Non-pigmented ciliary epithelial cell (primary cell): ENCODE data around the gene LSM14B.
"Not testable (repeated sequence)": the region's sequence is repeated elsewhere in the genome, so short reads cannot be mapped to it uniquely, and the experiment has no call there.

Experiments
- DNase-seq: peaks from one replicate; pipeline ENCODE4 v3.0.0-alpha.2; 2010; ENCODE audit warnings: low read depth

LSM14B gene

DNA sequence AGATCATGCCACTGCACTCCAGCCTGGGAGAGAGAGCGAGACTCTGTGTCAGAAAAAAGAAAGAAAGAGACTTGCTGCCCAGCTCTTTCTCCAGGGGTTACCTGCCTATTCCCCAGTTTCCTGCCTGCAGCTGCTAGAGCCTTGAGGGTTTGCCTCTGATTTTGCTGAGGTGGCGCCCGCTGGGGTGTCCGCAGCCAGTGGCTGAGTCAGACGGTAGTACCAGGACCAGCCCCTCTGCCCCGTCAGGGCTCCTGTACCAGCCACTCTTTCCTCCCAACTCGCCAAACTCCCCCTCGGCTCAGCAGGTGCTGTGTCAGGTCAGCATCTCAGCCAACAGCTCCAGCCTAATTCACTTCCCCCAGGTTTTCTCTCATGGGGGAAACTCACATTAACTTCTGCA is 7.4 kb upstream of the LSM14B start:
- DNase-seq = no peak

DNA sequence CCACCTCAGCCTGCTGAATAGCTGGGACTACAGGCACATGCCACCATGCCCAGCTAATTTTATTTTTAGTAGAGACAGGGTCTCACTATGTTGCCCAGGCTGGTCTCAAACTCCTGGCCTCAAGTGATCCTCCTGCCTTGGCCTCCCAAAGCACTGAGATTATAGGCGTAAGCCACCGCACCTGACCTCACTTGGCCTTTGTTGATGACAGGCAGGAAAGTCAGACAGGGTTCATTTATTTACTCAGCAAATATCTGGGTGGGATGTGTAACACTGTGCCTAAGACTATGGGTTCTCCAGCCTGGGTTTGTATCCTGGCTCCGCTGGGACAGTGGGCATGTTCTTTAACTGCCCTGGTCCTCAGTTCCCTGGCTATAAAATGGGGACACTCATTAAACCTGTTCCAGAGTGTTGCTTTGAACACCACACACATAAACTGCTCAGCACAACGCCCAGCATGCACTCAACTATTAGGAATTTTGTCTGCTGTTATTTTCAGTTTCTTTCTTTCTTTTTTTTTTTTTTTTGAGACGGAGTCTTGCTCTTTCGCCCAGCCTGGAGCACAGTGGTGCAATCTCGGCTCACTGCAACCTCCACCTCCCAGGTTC is 6.4 kb upstream of the LSM14B start:
- DNase-seq = not testable (repeated sequence)

DNA sequence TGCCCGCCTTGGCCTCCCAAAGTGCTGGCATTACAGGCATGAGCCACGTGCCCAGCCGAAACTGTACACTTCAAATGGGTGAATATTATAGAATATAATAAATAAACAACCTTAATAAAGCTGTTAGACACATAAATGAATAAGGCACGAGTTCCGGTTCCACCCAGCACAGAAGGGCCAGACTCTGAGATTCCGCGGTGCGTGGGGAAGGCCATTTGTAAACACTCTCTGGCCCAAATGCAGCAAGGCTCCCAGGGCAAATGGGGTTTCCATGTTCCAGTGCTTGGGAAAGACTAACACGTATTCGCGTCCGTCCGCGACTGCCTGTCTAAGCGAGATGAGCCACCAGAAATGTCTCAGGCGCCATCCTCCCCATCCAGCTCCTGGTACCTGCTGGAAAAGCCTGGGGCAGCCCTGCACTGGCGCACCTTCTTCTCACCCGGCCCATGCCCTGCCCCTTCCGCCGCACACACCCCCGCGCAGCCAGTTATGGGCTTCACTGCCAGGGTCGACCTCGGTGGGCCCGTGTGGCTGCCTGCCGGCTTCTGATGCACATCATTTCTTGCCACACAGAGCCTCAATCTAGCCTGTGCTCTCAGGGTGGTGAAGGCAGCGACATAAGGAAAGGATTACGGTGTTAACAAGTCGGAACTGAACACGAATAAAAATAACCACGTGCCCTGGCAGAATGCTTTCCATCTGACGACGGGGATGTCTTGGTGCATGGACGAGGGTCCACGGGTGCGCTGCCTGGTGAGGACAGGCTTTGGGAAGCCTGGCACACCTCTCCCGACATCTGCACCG is 5.5 kb upstream of the LSM14B start:
- DNase-seq = no peak

DNA sequence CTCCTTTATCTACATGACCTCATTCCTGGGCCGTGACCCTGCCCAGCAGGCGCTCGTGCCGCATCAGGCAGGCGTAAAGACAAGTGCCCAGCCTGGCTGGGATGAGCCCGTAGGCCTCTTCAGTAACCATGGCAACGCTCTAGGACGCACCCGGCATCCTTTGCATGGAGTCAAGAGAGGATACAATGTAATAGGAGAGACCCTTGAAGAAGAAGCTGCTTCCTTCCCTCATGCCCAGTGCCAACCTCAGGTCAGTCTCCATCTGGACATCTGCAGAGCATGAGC is 5.0 kb upstream of the LSM14B start:
- no peak for DNase-seq

DNA sequence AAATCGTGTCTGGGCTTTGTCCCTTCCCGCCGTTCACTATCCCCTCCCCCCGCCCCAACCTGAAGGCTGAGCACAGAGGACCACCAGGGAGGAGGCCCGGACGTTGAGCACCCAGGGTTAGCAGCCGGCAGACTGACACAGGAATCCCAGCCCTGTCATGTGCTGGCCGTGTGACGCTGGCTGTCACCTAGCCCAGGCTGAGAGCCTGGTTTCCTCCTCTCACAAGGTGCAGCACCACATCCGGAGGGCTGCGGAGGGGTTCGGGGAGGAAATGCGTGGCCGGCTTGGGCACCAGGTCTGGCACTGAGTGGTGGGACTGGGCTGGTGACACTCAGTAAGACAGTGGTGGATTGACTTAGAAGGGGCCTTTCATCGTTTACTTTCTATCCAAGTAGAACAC is 4.6 kb upstream of the LSM14B start:
- no peak for DNase-seq

DNA sequence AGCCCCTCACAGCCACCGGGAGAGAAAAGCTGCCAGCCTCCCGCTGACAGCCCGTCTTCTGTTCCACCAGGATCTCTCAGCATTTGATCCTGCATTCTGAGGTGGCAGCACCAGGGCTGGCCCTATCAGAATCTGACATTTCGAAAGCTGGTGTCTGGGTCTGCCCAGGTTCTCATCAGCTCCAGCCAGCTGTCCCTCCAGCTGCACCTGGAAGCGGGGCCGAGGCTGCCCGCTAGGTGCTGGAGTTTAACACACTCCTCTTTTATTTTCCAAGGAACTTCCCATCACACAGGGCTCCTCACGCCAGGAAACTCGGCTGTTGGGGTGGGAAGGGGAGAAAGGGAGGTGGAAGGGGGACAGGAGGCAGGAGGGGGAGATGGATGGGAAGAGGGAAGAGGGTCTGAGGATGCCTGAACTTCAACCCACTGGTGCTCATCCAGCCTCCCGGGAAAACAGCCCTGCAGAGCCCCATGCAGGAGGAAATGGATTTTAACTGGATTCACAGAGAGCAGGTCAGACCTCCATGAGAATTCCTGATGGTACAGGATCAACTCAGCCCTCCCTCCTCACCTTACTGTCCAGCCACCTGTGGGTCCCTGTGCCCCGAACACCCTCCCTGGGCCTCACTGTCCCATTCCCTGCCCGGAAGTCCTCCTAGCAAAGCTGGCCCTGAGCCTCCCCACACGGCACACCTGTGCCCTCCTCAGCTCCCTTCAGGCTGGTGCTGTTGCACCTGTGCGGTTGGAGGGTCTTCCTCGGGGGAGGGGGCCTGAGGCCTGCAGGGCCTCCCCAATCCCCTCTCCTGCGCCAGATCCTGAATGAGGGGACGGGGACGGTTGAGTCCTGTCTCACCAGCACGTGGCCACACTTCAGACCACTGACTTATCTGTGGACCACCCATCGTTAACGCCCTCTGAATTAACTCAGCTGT is 3.9 kb upstream of the LSM14B start:
- no peak for DNase-seq

DNA sequence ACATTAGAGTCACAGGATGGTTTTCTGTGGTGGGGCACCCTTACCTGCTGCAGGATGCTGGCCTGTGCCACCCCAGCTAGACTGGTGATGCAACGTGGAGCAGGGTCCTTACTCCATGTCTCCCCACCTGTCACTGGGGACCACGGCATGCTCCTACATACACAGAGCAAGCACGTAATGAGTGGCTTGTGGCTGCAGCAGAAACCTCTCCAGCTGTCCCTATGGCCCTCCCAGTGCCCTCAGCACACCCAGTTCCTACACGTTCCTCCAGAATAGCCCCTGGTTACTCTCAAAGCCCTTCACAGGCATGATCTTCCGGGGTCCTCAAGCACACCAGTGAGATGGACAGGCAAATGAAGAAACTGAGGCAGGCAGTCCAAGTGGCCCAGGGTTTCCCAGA is 3.2 kb upstream of the LSM14B start:
- no peak for DNase-seq

DNA sequence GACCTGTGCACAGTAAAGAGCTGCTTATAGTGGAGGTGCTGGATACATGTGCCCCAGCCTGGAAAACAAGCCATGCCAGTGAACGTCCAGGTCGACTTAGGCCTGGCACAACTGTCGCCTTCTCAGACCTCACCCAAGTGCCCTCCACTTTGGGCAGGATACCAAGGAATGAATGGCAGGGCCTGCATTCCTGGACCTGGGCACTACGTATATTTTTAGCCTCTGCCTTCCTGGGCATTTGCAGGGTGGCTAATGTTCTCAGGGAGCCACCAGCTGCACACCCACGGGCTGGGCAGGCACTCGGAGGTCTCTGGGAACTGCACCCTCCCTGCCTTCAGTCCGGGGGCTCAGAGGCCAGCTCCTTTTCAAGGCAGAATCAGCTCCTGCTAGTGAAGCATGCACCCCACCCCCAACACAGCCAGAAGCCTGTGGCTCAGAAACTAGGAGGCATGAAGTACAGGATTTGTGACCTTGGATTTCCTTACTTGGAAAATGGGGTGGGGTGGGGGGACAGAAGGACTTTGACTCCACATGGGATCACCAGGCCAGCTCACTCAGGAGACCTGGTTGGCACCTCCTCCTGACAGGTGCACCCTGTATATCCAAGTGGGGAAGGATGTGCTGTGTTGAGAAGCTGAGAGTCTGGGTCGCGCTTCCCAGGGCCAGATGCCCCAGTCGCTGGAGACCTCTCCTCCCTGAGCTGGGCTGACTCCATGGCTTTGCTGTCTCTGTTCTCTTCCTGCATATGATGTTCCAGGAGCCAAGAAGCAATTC is 2.5 kb upstream of the LSM14B start:
- DNase-seq = no peak

DNA sequence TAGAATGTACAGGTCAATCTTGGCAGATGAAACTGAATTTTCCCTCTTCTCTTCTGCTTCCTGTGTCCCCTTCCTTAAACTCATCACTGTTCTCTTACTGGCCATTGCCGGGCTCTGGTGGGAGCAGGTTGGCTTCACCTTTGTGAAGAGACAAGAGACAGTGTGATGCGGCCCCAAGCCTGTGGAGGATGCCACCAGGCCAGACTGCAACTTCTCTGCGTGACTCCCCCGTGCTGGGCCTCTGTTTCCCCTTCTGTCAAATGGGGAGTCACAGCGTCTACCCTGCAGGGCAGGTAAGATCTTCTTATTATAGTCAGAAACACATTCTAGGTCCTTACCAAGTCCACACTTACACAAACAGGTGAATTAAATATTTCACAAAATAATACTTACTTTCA is 1.9 kb upstream of the LSM14B start:
- no peak for DNase-seq

DNA sequence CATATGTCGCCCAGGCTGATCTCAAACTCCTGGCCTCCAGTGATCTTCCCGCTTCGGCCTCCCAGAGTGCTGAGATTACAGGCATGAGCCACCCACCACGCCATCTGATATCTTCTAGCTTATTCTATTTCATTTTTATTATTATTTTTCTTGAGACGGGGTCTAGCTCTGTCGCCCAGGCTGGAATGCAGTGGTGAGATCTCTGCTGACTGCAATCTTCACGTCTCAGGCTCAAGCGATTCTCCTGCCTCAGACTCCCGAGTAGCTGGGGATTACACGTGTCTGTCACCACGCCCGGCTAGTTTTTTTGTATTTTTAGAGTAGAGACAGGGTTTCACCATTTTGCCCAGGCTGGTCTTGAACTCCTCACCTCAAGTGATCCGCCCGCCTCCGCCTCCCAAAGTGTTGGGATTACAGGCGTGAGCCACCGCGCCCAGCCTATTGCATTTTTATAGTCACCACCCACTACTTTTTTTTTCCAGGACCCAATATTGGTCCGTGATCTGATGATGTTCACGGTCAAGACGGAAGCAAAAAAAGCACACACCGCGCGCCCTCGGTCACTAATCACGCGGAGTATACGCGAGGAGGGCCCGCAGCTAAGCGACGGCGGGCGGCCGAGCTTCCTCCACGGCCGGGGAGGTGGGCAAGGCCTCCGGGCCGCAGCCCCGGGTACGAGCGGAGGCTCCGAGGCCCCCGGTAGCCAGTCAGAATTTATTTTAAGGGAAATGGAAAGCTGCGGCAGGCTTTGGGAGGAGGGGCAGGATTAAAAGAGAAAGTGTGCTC is 1.1 kb upstream of the LSM14B start:
- no peak for DNase-seq

DNA sequence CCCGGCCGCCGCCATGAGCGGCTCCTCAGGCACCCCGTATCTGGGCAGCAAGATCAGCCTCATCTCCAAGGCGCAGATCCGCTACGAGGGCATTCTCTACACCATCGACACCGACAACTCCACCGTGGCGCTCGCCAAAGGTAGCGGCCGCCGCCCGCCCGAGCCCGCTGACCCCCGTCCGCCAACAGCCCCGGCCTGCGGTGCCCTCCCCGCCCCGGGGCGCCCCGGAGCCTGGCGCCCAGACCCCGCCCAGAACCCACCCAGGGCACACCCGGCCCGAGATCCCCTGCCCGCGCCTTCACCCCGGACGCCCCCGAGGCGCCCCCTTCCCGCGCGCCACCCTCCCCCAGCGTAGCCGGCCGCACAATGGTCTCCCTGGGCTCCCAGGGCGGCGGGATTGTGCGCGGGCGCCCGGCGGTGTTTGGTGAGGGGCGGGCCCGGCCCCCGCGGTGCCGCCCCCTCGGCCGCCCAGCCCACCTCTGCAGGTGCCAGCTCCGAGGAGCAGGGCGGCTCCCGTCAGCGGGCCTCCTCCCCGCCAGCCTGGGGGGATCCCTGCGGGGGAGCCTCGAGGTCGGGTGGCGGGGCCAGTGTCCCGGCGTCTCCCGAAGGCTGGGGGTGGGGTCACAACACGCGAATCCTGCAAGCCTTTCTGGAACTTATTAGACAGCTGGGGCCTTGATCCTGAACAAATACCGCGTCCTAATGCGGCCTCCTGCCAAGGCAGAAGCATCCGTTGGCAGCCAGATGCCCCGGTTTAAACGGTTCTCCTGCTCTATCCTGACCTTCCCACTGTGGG is 577 bp downstream of the LSM14B start:
- no peak for DNase-seq

DNA sequence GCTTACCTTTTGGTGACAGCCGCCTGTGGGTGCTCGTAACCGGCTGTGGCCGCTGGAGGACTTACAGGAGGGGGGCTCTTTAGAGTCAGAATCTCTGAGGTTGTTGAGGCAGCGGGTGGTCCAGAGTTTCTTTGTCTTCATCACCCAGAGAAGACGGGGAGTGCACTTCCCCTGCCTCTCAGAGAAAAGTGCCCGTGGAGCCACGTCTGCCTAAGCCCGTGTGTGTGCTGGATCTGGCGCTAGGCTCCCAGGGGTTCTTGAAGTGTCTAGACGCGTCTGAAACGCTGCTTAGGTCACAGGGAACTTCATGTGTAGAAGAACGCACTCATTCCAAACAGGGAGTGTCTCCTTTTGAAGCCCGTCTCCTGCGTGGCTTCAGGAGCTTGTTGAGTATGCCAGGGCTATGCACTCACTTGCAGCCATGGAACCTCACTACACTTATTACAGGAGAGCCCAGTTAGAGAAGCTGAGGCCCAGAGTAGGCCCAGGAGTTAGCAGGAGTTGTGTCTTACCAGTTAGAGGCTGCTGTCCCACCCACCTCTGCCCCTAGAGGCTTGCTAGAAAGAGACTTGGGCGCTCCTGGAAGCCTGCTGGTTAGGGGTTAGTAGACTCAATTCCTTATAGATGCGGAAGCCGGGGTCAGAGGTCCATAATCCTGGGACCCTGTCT is 1.3 kb downstream of the LSM14B start:
- no peak for DNase-seq

DNA sequence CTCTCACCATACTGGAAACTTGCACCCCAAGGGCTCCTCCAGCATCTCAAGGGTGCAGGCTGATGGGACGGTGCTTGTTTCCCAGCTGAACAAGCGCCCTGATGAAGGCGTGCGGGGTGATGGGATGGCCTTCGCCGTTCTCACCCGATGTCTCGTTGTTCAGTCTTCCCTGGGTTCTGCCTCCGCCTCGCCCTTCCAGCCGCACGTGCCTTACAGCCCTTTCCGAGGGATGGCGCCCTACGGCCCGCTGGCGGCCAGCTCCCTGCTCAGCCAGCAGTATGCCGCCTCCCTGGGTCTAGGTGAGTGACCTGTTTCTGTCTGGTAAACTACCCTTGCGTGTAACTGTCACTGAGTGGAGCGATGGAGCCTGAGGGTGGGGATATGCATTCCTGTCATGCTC is 3.9 kb downstream of the LSM14B start:
- no peak for DNase-seq

DNA sequence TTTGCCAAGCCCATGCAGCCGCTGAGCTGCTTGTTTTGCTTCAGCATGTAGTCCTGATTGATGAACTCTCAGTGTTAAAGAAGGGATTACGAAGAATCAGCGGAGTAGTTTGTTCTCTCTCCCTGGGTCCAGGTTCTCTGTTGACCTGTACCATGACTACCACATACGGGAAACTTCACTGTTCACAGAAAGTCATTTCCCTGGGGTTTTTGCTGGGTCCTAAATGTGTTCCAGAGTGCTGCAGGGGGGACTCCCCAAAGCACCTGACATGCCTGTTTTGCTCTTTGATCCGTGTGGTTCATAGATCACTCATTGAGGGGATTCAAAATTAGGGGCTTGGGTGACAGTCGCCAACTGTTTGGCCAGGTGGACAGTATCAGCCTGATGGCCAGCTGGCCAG is 5.5 kb downstream of the LSM14B start:
- no peak for DNase-seq

DNA sequence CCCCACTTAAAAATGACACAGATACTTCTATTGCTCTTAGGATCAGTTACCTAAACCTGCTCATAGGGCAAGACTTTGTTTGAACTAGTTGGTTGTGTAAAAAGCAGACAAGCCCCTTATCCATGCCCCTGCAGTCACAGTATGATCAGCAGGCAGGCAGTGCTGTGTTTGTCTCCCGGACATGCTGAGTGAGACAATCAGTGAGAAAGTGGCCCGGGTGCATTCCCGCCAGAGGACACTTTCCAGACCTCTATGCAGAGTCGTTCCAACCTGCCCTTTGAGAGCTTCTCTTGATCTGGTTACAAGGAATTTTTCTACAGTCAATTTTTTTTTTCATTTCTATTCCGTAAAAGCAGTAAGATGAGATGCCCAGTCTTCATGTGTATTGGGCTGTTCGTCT is 6.2 kb downstream of the LSM14B start:
- no peak for DNase-seq

DNA sequence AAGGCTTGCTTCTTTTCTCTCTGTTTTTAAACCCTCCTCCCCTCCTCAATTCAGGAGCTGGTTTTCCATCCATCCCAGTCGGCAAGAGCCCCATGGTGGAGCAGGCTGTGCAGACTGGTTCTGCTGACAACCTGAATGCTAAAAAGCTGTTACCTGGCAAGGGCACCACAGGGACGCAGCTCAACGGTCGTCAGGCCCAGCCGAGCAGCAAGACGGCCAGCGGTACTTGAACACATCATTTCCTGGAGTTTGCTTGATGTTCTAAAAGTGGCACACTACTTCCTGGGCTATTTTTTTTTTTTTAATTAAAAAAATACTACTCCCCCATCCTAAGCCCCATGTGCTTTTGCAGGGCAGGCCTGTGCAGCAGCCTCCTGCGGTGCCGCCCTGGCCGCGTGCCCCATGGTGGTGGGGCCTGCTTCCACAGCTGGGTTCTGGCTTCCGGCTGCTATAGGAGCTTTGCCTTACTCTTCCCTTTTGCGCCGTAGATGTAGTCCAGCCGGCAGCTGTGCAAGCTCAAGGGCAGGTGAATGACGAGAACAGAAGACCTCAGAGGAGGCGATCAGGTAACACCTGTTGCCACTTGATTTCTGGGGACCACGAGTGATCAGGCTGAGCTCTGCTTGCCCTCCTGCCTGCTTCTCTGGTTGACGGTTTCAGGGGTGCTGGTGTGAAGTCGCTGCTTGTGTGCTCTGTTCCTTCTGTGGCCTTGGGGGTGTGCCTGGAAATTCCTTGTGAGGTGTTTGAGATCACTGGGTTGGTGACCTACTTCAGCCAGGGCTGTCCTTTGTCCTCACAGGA is 7.7 kb downstream of the LSM14B start:
- DNase-seq = no peak

DNA sequence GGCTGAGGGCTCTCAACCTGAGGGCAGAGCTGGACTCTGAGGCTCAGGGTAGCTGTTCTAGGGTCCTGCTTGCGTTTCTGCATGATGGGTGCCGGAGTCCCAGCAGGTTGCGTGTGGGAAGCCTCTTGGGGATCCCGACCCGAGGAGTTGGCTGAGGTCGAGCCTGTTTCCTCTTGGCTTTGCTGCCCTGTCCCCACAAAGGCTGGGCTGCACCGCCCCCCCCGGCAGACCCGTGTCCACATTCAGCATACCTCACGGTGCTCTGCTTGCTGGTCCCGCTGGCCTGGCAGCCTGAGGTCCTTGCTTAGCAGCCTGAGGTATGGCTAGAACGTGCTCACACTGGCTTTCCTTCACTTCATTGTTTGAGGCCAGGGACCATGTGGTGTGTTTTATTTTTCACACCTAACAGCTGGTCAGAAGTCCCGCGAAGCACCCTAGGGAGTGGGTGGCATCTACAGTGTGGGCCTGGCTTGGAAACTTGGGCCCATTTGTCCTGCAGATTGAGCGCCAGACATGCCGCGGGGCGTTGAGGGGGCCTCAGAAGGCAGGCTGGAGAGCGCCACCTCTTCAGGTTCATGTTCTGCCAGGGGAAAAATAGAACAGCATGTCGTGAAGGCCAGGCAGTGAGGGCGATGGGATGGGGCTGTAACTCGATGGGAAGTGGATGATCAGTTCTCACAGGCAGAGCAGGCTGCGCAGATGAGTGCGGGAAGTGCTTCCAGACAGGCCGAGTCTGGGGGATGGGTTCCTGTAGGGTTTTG is 9.5 kb downstream of the LSM14B start:
- no peak for DNase-seq

DNA sequence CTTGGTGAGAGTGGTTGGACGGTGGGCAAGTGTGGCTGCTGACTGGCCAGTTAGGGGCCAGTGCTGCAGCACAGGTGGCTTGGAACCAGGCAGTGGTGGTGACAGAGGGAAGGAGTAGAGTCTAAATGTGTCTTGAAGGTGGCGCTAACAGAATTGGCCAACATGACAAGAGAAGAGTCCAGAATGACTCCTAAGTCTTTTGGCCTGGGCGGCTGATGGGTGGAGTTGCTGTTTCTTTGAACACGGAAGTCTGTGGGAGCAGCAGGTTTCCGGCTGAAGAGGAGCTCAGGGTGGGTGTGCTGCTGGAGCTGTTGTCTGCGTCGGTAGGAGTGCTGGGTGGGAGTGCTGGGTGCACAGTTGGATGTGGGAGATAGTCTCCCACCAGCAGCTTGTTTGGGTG is 10.1 kb downstream of the LSM14B start:
- DNase-seq = no peak
